WTC11 (cell line): ENCODE measurements around the gene EFCAB12. TPM values are rescaled to one million over a fixed set of nuclear protein-coding genes. Genes with fewer than 3 reads are reported as not detected.
"Not testable (repeated sequence)": the region's sequence is repeated elsewhere in the genome, so short reads cannot be mapped to it uniquely, and the experiment has no call there.

Source experiments
- ATAC-seq: fragments of 200-7000 bp; cut with Tn5 transposase; 2 replicates; pipeline ENCODE4 v1.10.0; 2021; ENCODE audit warnings: mild to moderate bottlenecking, moderate library complexity
- CTCF ChIA-PET: fragments of 300-600 bp; sonication (Branson Sonifier 250); formaldehyde crosslinking; loops from one replicate; lab custom pipeline; 2021; ENCODE audit warnings: antibody characterized with exemption; lab: Charles Lee
- POLR2A ChIA-PET: fragments of 350-600 bp; sonication (Branson Sonifier 250); formaldehyde crosslinking; loops from one replicate; lab custom pipeline; 2021; ENCODE audit warnings: antibody characterized with exemption; lab: Charles Lee
- DNase-seq: peaks from one replicate; pipeline ENCODE4 v3.0.0; 2021; ENCODE audit warnings: low spot score
- H3K27ac Mint-ChIP-seq: 2 replicates; pipeline ENCODE4 v1.8.0; 2021; ENCODE audit warnings: mixed read lengths
- H3K27me3 Mint-ChIP-seq: 2 replicates; pipeline ENCODE4 v1.8.0; 2021; ENCODE audit warnings: low read depth, mild to moderate bottlenecking, moderate library complexity, mixed read lengths
- H3K36me3 Mint-ChIP-seq: 2 replicates; pipeline ENCODE4 v1.8.0; 2021; ENCODE audit warnings: mixed read lengths
- H3K4me1 Mint-ChIP-seq: 2 replicates; pipeline ENCODE4 v1.8.0; 2022; ENCODE audit warnings: mixed read lengths
- H3K4me3 Mint-ChIP-seq: 2 replicates; pipeline ENCODE4 v1.8.0; 2021; ENCODE audit warnings: mild to moderate bottlenecking, moderate library complexity, mixed read lengths
- H3K9me3 Mint-ChIP-seq: 2 replicates; pipeline ENCODE4 v1.8.0; 2021; ENCODE audit warnings: mixed read lengths
- CREB1 ChIP-seq: sonication (generic); formaldehyde crosslinking; IDR thresholded peaks from 2 replicates; pipeline ENCODE4 v1.8.0; 2023; ENCODE audit warnings: mild to moderate bottlenecking, missing genetic modification reagents
- CREM ChIP-seq: sonication (generic); formaldehyde crosslinking; IDR thresholded peaks from 2 replicates; pipeline ENCODE4 v1.8.1; 2022; ENCODE audit warnings: mild to moderate bottlenecking, missing genetic modification reagents, moderate library complexity
- ESRRA ChIP-seq: sonication (generic); formaldehyde crosslinking; IDR thresholded peaks from 2 replicates; pipeline ENCODE4 v1.8.1; 2022; ENCODE audit warnings: mild to moderate bottlenecking, missing genetic modification reagents, borderline replicate concordance
- ETV6 ChIP-seq: sonication (generic); formaldehyde crosslinking; IDR thresholded peaks from 2 replicates; pipeline ENCODE4 v1.8.1; 2022; ENCODE audit warnings: mild to moderate bottlenecking, missing genetic modification reagents
- GABPB1 ChIP-seq: sonication (generic); formaldehyde crosslinking; IDR thresholded peaks from 2 replicates; pipeline ENCODE4 v1.8.1; 2023; ENCODE audit warnings: mild to moderate bottlenecking, missing genetic modification reagents
- NFE2L1 ChIP-seq: sonication (generic); formaldehyde crosslinking; IDR thresholded peaks from 2 replicates; pipeline ENCODE4 v1.8.1; 2023; ENCODE audit warnings: missing genetic modification reagents
- PRRX2 ChIP-seq: fragments of 250-450 bp; sonication (Bioruptor Pico); IDR thresholded peaks from 2 replicates; pipeline ENCODE4 v1.8.0; 2021; ENCODE audit warnings: mild to moderate bottlenecking
- ZNF232 ChIP-seq: sonication (generic); formaldehyde crosslinking; IDR thresholded peaks from 2 replicates; pipeline ENCODE4 v1.8.0; 2022; ENCODE audit warnings: mild to moderate bottlenecking, missing genetic modification reagents
- total RNA-seq: library from RNA; stranded (reverse); gene quantifications from 3 replicates; pipeline ENCODE4 v1.2.3, GENCODE V29; 2021
- TF ChIP-seq, protein P1 (sequence below): sonication (generic); formaldehyde crosslinking; IDR thresholded peaks from 2 replicates; pipeline ENCODE4 v1.8.1; 2022; ENCODE audit warnings: missing genetic modification reagents, borderline replicate concordance
- TF ChIP-seq, protein P2 (sequence below): fragments of 200-600 bp; IDR thresholded peaks from 2 replicates; pipeline ENCODE4 v1.8.0; 2022; ENCODE audit warnings: antibody characterized with exemption
- TF ChIP-seq, protein P3 (sequence below): fragments of 250-450 bp; sonication (Bioruptor Pico); IDR thresholded peaks from 2 replicates; pipeline ENCODE4 v1.9.0; 2021; ENCODE audit warnings: mild to moderate bottlenecking
- TF ChIP-seq, protein P4 (sequence below): sonication (generic); formaldehyde crosslinking; IDR thresholded peaks from 2 replicates; pipeline ENCODE4 v1.8.1; 2022; ENCODE audit warnings: mild to moderate bottlenecking, missing genetic modification reagents, moderate library complexity, borderline replicate concordance
- TF ChIP-seq, protein P5 (sequence below): fragments of 250-450 bp; sonication (Bioruptor Pico); IDR thresholded peaks from 2 replicates; pipeline ENCODE4 v1.9.0; 2021; ENCODE audit warnings: mild to moderate bottlenecking
- TF ChIP-seq, protein P6 (sequence below): sonication (generic); formaldehyde crosslinking; IDR thresholded peaks from 2 replicates; pipeline ENCODE4 v1.8.0; 2023; ENCODE audit warnings: missing genetic modification reagents
- TF ChIP-seq, protein P7 (sequence below): fragments of 250-450 bp; sonication (Bioruptor Pico); IDR thresholded peaks from 2 replicates; pipeline ENCODE4 v1.9.0; 2021; ENCODE audit warnings: moderate library complexity, mild to moderate bottlenecking, inconsistent platforms, borderline replicate concordance

The EFCAB12 gene
- total RNA-seq, 1 experiment from 2014 or later: 0.20 TPM

DNA sequence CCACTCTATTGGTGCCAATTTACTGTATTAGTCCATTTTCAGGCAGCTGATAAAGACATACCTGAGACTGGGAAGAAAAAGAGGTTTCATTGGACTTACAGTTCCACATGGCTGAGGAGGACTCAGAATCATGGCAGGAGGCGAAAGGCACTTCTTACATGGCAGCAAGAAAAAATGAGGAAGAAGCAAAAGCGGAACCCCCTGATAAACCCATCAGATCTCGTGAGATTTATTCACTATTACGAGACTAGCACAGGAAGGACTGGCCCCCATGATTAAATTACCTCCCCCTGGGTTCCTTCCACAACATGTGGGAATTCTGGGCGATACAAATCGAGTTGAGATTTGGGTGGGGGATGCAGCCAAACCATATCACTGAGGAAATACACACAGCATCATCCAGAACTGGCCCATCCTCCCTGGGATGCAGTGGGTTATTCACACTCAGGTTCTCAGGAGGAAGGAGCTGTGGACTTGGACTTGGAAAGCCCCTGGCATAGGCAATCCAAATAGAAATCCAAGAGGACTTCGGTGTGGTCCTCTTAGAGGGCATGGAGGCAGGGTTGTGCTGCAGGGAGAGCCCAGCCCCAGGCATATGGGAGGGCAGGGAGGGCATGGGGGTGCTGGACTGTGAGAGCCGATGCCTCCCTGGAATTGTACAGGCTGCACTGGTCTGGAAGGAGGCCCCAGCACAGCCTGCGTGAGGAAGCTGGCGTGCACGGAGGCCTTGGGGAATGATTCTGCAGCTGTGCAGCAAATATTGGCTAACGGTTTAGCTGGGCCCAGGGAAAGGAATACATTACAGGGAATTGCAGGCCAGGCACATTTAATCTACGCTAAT lies 62.9 kb downstream of the EFCAB12 start:
- H3K27me3 Mint-ChIP-seq: peaks cover 5% of the 10 kb centered on the region; the same call in 1 of the 2 replicates
- H3K9me3 Mint-ChIP-seq: peaks cover 6% of the 10 kb centered on the region
- 0 out of 2 replicates have a peak overlapping the region, but pooled peaks have one; percentile 24 for H3K27ac Mint-ChIP-seq
- no peaks in the 10 kb centered on the region for H3K4me1 Mint-ChIP-seq
- peaks cover 8% of the 10 kb centered on the region for H3K36me3 Mint-ChIP-seq
- TF ChIP-seq ZNF232 (CRISPR knock-in tag) (no peak), ESRRA (CRISPR knock-in tag) (no peak)
- H3K4me3 Mint-ChIP-seq: no peak overlapping the region
- ATAC-seq (no peak), DNase-seq (no peak)
- ChIA-PET POLR2A (no interaction called here), CTCF (interaction anchor here (1.5 to 1.6 kb wide), 2 partner anchors 13 to 18 kb away, joined by 4 to 8 read pairs; no protein-coding TSS in a partner anchor)

DNA sequence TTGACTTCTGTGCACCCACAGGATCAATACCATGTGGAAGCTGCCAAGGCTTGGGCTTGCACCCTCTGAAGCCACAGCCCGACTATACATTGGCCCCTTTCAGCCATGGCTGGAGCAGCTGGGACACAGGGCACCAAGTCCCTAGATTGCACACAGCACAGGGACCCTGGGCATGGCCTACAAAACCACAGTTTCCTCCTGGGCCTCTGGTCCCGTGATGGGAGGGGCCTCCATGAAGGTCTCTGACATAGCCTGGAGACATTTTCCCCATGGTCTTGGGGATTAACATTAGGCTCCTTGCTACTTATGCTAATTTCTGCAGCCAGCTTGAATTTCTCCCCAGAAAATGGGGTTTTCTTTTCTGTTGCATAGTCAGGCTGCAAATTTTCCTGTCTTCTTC lies 63.6 kb downstream of the EFCAB12 start:
- H3K27ac Mint-ChIP-seq, CTCF ChIA-PET, H3K9me3 Mint-ChIP-seq, H3K4me3 Mint-ChIP-seq, H3K27me3 Mint-ChIP-seq, POLR2A ChIA-PET, H3K36me3 Mint-ChIP-seq, ATAC-seq, DNase-seq, H3K4me1 Mint-ChIP-seq: not testable (repeated sequence)

DNA sequence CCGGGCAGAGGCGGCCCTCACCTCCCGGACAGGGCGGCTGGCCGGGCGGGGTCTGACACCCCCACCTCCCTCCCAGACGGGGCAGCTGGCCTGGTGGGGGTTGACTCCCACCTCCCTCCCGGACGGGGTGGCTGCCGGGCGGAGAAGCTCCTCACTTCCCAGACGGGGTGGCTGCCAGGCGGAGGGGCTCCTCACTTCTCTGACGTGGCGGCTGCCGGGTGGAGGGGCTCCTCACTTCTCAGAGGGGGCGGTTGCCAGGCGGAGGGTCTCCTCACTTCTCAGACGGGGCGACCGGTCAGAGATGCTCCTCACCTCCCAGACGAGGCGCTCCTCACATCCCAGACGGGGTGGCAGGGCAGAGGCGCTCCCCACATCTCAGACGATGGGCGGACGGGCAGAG lies 65.1 kb downstream of the EFCAB12 start:
- H3K9me3 Mint-ChIP-seq, ATAC-seq, H3K27me3 Mint-ChIP-seq, H3K36me3 Mint-ChIP-seq, DNase-seq, POLR2A ChIA-PET, CTCF ChIA-PET, H3K4me1 Mint-ChIP-seq, H3K27ac Mint-ChIP-seq, H3K4me3 Mint-ChIP-seq: not testable (repeated sequence)

DNA sequence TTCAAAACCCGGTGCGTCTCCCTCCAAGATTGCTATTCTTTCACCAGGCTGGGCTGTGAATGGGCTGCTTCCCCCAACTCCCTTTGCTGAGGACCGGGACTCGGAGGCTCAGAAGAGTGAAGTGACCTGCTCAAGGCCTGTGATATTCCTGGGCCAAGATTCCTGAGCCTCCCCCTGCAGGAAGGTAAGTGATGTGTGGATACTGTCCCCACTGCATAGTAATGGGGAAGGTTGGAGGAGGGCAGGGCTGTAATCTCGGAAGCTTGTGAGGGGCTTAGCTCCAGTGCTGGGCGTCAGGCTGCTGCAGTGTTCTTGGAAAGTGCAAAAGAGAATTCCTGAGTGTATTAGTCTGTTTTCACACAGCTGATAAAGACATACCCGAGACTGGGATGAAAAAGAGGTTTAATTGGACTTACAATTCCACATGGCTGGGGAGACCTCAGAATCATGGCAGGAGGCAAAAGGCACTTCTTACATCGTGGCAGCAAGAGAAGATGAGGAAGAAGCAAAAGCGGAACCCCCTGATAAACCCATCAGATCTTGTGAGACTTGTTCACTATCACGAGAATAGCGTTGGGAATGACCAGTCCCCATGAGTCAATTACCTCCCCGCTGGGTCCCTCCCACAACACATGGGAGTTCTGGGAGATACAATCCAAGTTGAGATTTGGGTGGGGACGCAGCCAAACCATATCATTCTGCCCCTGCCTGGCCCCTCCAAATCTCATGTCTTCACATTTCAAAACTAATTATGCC lies 67.6 kb downstream of the EFCAB12 start:
- CTCF ChIA-PET: no interaction called here
- TF ChIP-seq NFE2L1 (CRISPR knock-in tag): no peak
- TF ChIP-seq, protein P1, sequence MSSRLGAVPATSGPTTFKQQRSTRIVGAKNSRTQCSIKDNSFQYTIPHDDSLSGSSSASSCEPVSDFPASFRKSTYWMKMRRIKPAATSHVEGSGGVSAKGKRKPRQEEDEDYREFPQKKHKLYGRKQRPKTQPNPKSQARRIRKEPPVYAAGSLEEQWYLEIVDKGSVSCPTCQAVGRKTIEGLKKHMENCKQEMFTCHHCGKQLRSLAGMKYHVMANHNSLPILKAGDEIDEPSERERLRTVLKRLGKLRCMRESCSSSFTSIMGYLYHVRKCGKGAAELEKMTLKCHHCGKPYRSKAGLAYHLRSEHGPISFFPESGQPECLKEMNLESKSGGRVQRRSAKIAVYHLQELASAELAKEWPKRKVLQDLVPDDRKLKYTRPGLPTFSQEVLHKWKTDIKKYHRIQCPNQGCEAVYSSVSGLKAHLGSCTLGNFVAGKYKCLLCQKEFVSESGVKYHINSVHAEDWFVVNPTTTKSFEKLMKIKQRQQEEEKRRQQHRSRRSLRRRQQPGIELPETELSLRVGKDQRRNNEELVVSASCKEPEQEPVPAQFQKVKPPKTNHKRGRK (CRISPR knock-in tag): no peak
- TF ChIP-seq, protein P2, sequence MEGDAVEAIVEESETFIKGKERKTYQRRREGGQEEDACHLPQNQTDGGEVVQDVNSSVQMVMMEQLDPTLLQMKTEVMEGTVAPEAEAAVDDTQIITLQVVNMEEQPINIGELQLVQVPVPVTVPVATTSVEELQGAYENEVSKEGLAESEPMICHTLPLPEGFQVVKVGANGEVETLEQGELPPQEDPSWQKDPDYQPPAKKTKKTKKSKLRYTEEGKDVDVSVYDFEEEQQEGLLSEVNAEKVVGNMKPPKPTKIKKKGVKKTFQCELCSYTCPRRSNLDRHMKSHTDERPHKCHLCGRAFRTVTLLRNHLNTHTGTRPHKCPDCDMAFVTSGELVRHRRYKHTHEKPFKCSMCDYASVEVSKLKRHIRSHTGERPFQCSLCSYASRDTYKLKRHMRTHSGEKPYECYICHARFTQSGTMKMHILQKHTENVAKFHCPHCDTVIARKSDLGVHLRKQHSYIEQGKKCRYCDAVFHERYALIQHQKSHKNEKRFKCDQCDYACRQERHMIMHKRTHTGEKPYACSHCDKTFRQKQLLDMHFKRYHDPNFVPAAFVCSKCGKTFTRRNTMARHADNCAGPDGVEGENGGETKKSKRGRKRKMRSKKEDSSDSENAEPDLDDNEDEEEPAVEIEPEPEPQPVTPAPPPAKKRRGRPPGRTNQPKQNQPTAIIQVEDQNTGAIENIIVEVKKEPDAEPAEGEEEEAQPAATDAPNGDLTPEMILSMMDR: no peak
- TF ChIP-seq, protein P3, sequence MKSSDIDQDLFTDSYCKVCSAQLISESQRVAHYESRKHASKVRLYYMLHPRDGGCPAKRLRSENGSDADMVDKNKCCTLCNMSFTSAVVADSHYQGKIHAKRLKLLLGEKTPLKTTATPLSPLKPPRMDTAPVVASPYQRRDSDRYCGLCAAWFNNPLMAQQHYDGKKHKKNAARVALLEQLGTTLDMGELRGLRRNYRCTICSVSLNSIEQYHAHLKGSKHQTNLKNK: no peak
- TF ChIP-seq ETV6 (CRISPR knock-in tag): no peak
- TF ChIP-seq, protein P4, sequence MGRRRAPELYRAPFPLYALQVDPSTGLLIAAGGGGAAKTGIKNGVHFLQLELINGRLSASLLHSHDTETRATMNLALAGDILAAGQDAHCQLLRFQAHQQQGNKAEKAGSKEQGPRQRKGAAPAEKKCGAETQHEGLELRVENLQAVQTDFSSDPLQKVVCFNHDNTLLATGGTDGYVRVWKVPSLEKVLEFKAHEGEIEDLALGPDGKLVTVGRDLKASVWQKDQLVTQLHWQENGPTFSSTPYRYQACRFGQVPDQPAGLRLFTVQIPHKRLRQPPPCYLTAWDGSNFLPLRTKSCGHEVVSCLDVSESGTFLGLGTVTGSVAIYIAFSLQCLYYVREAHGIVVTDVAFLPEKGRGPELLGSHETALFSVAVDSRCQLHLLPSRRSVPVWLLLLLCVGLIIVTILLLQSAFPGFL (CRISPR knock-in tag): no peak
- TF ChIP-seq, protein P5, sequence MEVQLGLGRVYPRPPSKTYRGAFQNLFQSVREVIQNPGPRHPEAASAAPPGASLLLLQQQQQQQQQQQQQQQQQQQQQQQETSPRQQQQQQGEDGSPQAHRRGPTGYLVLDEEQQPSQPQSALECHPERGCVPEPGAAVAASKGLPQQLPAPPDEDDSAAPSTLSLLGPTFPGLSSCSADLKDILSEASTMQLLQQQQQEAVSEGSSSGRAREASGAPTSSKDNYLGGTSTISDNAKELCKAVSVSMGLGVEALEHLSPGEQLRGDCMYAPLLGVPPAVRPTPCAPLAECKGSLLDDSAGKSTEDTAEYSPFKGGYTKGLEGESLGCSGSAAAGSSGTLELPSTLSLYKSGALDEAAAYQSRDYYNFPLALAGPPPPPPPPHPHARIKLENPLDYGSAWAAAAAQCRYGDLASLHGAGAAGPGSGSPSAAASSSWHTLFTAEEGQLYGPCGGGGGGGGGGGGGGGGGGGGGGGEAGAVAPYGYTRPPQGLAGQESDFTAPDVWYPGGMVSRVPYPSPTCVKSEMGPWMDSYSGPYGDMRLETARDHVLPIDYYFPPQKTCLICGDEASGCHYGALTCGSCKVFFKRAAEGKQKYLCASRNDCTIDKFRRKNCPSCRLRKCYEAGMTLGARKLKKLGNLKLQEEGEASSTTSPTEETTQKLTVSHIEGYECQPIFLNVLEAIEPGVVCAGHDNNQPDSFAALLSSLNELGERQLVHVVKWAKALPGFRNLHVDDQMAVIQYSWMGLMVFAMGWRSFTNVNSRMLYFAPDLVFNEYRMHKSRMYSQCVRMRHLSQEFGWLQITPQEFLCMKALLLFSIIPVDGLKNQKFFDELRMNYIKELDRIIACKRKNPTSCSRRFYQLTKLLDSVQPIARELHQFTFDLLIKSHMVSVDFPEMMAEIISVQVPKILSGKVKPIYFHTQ (CRISPR knock-in tag): no peak
- TF ChIP-seq, protein P6, sequence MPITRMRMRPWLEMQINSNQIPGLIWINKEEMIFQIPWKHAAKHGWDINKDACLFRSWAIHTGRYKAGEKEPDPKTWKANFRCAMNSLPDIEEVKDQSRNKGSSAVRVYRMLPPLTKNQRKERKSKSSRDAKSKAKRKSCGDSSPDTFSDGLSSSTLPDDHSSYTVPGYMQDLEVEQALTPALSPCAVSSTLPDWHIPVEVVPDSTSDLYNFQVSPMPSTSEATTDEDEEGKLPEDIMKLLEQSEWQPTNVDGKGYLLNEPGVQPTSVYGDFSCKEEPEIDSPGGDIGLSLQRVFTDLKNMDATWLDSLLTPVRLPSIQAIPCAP (CRISPR knock-in tag): no peak
- TF ChIP-seq, protein P7, sequence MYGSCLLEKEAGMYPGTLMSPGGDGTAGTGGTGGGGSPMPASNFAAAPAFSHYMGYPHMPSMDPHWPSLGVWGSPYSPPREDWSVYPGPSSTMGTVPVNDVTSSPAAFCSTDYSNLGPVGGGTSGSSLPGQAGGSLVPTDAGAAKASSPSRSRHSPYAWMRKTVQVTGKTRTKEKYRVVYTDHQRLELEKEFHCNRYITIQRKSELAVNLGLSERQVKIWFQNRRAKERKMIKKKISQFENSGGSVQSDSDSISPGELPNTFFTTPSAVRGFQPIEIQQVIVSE (CRISPR knock-in tag): no peak
- no peak for TF ChIP-seq GABPB1
- no peak for TF ChIP-seq CREM (CRISPR knock-in tag)
- TF ChIP-seq CREB1 (CRISPR knock-in tag): no peak
- TF ChIP-seq PRRX2: no peak

More for the DNA sequence above, 67.6 kb downstream of the EFCAB12 start:
- Mint-ChIP-seq H3K36me3 (peaks cover 8% of the 10 kb centered on the region), H3K27ac (no peak overlapping the region), H3K4me1 (0 out of 2 replicates have a peak, but pooled peaks cover 4% of the 10 kb centered on the region), H3K4me3 (no peak overlapping the region), H3K9me3 (peaks cover 6% of the 10 kb centered on the region), H3K27me3 (peaks cover 5% of the 10 kb centered on the region; the same call in 1 of the 2 replicates)
- POLR2A ChIA-PET: no interaction called here
- ATAC-seq: peak; percentile 67
- DNase-seq: no peak
